Activated CD8-positive, alpha-beta memory T cell treated with anti-CD3 and anti-CD28 coated beads, Interleukin-2, amount 50 U/mL, for 4 hours (primary cell): ENCODE measurements around the gene NPTX1.

Source experiments
- DNase-seq: peaks from one replicate; pipeline ENCODE4 v3.0.0-alpha.2; 2020

NPTX1 gene

DNA sequence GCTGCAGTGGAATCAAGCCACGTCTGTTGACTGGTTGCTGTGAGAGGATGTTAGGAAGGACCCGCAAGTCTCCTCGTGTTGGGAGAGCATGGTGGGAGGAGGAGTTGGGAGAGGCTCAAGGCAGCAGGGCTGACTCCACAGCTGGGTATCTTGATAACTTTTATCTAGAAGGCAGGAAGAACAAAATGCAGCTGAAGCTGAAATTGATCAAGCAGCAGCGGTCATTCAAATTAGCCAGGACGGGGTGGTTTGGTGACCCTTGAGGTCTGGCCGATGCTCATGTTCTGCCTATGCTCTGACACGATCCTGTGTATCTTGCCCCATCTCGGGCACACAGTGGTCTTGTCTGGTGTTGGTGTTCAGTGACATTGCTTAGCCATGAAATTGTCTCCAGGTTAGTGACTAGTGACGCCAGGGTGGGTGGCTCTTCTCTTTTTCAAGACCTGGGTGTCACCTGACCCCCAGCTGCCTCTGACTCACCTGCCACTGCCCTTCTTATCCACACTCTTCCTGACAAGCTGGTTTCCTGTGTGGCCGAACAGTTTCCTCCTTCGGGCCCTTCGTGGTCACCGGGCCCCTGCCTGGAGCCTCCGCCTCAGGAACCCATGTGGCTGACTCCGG lies 19.1 kb downstream of the NPTX1 start:
- DNase-seq: no peak

GRCh38 chr17:80456465-80457235 lies 19.8 kb downstream of the NPTX1 start:
- DNase-seq: no peak

DNA sequence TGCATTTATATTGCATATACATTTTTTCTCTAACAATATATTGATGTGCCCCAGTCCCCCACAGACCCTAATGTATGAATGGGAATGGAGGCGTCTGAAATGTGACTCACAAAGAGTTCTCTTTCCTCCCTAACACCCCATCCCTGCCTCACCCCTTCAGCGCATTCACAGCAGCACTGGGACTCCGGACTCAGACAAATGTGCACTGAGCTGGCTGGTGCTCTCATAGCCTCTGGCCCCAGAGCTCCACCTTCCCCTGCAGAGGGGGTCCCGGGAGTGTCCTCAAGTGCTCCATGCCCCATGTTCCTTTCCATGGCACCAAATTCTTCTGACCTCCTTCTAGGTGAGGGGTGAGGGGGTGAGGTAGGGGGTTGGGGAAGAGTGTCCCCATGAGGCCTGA lies 20.6 kb downstream of the NPTX1 start:
- no peak for DNase-seq

- no peak for DNase-seq
These were observed 21.1 kb downstream of the NPTX1 start for GRCh38 chr17:80455336-80455710.

DNA sequence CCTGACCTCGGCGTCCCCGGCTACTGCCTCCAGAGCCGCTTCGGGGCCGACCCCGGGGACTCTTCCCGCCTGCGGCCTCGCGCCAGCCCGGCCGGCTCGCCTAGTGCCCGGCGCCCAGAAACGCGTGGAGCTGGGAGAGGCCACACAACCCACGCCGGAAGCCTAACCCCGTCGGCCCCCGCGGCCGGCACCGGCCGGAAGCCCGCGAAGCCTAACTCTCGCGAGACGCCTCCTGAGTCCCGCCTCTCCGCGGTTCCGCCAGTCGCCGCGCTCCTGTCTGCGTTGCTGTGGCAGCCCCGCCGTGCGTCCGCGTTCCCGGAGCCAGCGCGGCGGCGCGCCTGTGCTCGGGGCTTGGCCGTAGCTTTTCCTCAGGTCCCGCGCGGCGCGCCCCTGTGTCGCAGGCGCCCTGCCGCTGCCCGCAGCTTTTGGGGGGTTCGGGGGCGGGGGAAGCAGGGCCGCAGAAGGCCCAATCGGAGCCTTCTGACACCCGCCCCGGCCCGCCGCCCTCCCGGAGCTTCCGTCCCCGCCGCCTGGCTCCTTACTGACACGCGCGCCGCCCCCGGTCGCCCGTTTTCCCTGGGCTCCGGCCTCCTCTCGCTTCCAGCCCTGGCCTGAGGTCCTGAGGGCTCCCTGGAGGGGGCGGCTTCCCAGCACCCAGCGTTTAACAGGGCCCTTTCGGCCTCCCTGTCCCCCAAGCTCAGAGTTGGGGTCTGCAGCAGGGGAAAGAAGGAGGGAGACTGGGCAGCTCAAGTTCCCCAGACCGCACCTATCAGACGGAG lies 21.7 kb downstream of the NPTX1 start:
- peak; percentile 97 for DNase-seq

GRCh38 chr17:80453998-80454556 lies 22.3 kb downstream of the NPTX1 start:
- DNase-seq: no peak

- DNase-seq: no peak
These were observed 23.0 kb downstream of the NPTX1 start for GRCh38 chr17:80453126-80453997.

- DNase-seq: no peak
These were observed 24.1 kb downstream of the NPTX1 start for GRCh38 chr17:80452173-80452915.

GRCh38 chr17:80451104-80451775 lies 25.2 kb downstream of the NPTX1 start:
- DNase-seq: no peak

- no peak for DNase-seq
These were observed 26.4 kb downstream of the NPTX1 start for GRCh38 chr17:80449930-80450576.

DNA sequence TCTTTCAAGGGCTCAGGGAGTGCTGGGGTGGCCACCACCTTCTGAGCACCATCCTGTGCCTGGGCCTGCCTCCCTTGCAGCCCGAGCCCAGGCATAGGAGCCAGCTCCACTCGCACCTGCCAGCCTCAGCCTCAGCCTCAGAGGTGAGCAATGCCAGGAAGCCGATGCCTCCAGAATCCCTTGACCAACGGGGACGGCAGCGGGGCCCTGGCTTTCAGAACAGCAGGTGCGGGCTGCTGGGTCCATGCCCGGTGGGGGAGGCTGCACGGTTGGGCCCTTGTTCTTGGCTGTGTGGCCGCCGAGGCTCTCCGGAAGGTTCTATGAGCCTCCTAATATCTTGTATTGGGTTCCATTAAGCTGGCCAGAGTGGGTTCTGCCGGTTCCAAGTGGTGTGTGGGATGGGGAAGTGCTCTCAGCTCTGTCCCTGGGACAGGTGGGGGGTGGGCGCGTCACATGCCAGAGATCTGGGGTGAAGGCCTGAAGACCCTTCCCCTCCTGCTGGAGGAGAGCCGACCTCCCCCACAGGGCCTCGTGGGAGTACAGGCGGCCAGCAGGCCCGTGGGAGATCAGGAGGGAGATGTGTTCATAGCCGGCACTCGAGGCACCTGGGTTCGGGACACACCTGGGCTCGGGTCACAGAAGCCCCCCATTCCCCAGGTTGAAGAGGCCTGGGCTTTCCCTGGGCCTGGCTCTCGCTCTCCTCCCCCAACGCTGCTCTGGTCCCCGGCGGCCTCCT lies 27.0 kb downstream of the NPTX1 start:
- no peak for DNase-seq

DNA sequence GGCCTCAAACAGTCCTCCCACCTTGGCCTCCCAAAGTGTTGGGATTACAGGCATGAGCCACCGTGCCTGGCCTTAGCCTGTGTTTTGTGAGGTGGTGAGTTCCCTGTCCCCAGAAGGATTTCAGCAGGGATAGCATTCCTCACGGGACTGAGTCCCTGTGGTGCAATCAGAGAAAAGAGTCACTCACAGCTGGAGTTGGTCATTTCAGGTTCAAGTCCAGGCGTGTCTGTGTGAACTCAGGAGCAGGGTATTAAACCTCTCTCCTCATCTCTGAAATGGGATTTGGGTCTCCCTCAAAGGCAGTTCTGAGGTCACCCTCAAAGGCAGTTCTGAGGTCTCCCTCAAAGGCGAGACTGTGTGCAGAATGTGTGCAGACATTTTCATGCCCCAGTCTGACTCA lies 28.6 kb downstream of the NPTX1 start:
- DNase-seq: no peak

DNA sequence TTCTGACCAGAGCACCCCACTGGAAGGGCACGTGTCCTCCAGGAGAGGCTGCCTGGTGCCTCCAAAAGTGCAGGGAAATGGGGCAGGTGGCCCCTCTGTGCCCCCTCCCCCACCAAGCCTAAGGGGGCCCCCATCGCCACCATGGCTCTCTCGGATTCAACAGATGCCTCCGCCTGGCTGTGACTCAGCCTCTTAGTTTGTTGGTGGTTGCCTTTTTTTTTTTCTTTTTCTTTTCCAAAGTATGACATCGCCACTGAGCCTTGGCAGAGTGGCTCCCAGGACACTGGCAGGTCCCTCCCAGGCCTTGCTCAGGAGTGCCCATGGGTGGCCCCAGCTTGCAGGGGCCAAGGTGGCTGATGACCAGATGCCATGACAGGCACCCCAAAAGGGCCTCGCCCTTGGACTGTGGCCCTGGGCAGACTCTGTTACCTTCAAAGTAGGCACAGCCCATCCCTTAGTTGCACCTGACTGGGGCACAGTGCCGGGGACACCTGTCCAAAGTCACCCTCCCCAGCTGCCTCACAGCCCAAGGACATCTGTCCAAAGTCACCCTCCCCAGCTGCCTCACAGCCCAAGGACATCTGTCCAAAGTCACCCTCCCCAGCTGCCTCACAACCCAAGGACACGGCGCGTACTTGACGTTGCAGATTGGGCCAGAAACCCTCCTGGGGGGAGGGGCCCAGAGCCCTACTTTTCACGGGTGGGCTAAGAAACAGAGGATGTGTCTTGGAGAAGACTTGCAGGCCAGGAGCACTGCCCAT lies 29.6 kb downstream of the NPTX1 start:
- DNase-seq: no peak

GRCh38 chr17:80445726-80446110 lies 30.7 kb downstream of the NPTX1 start:
- no peak for DNase-seq

DNA sequence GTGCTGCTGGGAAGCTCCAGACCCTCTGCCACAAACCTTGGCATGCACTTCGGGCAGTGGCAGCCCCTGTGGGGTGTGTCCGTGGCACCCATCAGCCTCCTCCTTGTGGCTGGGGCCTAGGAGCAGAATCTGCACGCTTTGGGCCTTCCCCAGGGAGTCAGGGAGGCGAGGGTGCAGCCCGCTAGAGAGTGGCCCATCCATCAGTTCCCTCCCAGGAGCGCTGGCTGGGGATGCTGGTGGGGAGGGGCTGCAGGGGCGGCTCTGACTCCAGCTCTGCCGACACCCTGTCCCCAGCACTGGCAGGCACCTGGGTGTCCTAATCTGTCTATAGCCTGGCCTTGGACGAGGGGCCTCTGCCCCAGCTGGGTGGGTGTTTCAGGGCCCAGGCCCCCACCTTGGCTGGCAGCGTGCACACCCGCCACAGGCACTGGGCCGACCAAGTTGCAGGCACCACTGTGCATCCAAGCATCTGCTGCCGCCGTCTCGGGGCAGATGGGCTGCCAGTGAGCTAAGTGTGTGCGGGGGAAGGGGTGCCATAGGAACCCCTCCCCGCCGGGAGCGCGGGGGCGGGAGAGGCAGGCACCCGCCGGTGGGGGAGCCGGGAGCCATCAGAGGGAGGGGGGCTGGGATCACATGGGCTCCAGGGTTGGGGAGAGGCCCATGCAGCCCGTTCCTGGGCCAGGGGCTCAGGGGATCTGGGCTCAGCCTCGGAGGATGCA lies 31.2 kb downstream of the NPTX1 start:
- DNase-seq: no peak

GRCh38 chr17:80444644-80444979 lies 31.8 kb downstream of the NPTX1 start:
- no peak for DNase-seq

DNA sequence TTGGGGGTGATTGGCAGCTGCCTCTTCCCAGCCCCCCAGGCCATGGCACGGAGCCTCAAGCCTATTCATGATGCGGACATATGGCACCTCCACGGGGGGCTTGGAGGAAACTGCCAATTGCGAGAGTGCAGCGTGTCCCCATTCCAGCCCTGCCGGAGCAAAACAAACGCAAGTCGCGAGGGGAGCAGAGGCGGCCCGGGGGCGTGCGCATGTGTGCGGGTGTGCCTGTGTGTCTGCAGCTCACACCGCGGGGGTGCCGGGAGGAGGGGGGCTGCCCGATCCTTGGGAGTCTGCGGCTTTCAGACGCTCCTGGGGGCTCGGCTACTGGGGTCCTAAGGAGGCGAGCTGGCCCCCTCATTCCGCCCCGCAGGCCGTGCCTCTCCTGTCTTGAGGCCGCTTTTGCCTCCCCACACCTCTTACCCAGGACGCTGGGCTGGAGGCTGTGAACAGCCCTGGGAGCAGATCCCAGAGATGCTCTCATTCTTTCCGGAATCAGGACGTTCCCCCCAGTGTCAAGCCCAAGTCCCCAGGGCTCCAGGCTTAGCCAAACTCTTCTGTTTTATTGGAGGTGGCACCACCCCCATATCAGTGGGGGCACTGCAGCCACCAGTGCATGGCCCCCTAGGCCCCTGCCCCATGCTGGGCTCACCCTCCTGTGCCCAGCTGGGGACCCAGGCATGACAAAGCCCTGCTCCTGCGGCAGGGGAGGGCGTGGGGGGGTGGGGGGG lies 32.3 kb downstream of the NPTX1 start:
- no peak for DNase-seq

GRCh38 chr17:80443498-80443897 lies 32.9 kb downstream of the NPTX1 start:
- no peak for DNase-seq
